Stomach (tissue), 9 donors: ENCODE data around the gene CNKSR1. TPM values are rescaled to one million over a fixed set of nuclear protein-coding genes. Genes with fewer than 3 reads are reported as not detected.

Experiments used
- DNase-seq, 2 donors: peaks; one replicate each; pipeline versions ENCODE4 v3.0.0 to v3.0.0-alpha.2; 2013 to 2019
- H3K27ac ChIP-seq, 5 donors: fragments of 200-600 bp in 4 of 5; sonication (generic) in 4 of 5; one replicate each; pipeline ENCODE4 v1.5.1; 2013 to 2019; ENCODE audit warnings: mild to moderate bottlenecking in 1 of 5, moderate library complexity in 1 of 5
- H3K27me3 ChIP-seq, 3 donors: fragments of 200-600 bp; sonication (generic); one replicate each; pipeline ENCODE4 v1.5.1; 2017 to 2019; ENCODE audit warnings: mixed run types in 1 of 3
- H3K36me3 ChIP-seq, 4 donors: fragments of 200-600 bp; sonication (generic); 1 replicate in 3 of 4; 2 replicates in 1 of 4; pipeline ENCODE4 v1.5.1; 2016 to 2019
- H3K4me1 ChIP-seq, 4 donors: fragments of 200-600 bp; sonication (generic); one replicate each; pipeline ENCODE4 v1.5.1; 2016 to 2019
- H3K4me3 ChIP-seq, 4 donors: fragments of 200-600 bp; sonication (generic) in 3 of 4; one replicate each; pipeline ENCODE4 v1.5.1; 2016 to 2019; ENCODE audit warnings: mild to moderate bottlenecking in 1 of 4
- H3K9me3 ChIP-seq, 4 donors: fragments of 200-600 bp; sonication (generic); one replicate each; pipeline ENCODE4 v1.5.1; 2016 to 2019
- EP300 ChIP-seq: sonication (generic); formaldehyde crosslinking; IDR thresholded peaks from one replicate; pipeline ENCODE4 v1.6.1; 2017; ENCODE audit warnings: antibody characterized with exemption
- POLR2A ChIP-seq, 4 donors: fragments of 450-650 bp; IDR thresholded peaks; one replicate each; pipeline ENCODE4 v1.6.1; 2016; ENCODE audit warnings: antibody characterized with exemption in 4 of 4, control low read depth in 2 of 4, mild to moderate bottlenecking in 1 of 4, moderate library complexity in 1 of 4
- POLR2AphosphoS5 ChIP-seq, 3 donors: sonication (generic); formaldehyde crosslinking; IDR thresholded peaks; one replicate each; pipeline ENCODE4 v1.6.1; 2016; ENCODE audit warnings: antibody characterized with exemption in 3 of 3
- WGBS, 5 donors: extraction: QIAGEN DNeasy Blood & Tissue Kit in 3 of 5; methylation state at CpG; one replicate each; pipeline versions ENCODE4 v1.1.5 to v1.1.7; 2013 to 2018; 5-methylcytosine and 5-hydroxymethylcytosine counted together
- intact Hi-C: fragments of 100-400 bp; cut with DNase I; formaldehyde crosslinking; loops from one replicate; pipeline ENCODE4 v1.15.1; 2023; ENCODE audit warnings: low total_unique reads
- polyA plus RNA-seq, 3 donors: library from polyadenylated mRNA; stranded (reverse); fragments of 200-250 nt; gene quantifications; one replicate each; pipeline ENCODE4 v1.2.3, GENCODE V29; 2013
- total RNA-seq, 5 donors: library from RNA; depleted of rRNA; stranded (reverse); fragments of >200 nt; gene quantifications; one replicate each; pipeline versions ENCODE4 v1.1.0 to v1.2.3, GENCODE V29; 2014 to 2016
- TF ChIP-seq, protein P1 (sequence below), 7 experiments: fragments of 450-650 bp in 4 of 7; fragments of 200-600 bp in 3 of 7; sonication (generic) in 3 of 7; IDR thresholded peaks; one replicate each; pipeline ENCODE4 v1.5.1; 2016 to 2019; ENCODE audit warnings: antibody characterized with exemption in 7 of 7, control low read depth in 2 of 7, mild to moderate bottlenecking in 1 of 7
- donor health status: healthy with polysubstance abuse.
- donor health status: Bipolar disorder and iron deficiency.
- donor health status: healthy.

CNKSR1 gene
- total and polyA plus RNA-seq, 8 donors = 10.4 to 70.3 (median 21.1) TPM

DNA sequence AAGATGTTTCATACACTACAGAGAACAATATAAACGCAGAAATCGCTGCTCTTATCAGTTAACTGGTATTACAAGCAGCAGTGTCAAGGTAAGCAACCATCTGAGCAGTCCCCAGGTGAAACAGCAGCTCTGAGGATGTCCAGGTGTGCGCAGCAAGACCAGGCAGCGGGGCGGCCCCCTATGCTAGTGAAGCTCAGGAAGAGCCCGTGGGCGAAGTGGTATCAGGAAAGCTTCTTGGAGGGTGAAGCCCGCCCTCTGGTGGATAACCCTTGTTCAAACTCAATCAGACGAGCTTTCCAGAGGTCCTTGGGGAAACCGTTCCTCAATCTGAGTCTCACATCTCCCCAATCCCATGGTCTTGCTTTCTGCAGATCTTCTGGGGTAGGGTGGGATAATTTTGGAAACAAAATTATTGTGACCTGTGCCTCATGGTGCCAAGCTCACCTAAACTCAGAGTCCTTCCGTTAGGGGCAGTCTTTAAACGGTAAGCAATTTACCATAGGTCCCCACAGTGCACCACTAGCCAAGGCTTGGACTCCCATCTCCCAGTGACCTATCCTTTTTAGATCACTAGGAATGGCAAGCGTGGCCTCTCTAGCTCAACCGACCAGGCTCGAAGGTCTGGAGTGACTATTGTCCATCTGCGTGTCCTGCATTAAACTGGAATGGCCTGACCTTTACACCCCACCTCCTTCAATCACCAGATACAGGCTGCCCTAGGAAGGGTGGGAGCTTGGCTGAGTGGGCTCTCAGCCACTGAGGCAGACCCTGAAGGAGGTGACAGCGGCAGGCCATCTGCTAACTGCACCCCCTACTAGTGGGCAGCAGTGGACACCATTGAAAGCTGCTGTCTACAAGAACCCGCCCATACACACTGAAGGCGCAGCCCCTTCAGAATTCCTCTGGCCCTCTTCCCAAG, 32.0 kb upstream of the CNKSR1 start:
- WGBS, 5 donors = 19 to 31% (median 27%) methylated on average over 14 to 19 of the region's 19 CpGs
- no peak overlapping the region for H3K4me3 ChIP-seq
- H3K27me3 ChIP-seq = peaks cover 0 to 17% (median 2%) of the 10 kb centered on the region in 3 donors
- no peak overlapping the region for H3K27ac ChIP-seq
- intact Hi-C loops = loop anchor here (5.0 to 10.0 kb wide), 2 partner anchors 43 to 110 kb away; no protein-coding TSS in a partner anchor
- DNase-seq = peak; percentile 86 to 93
- peaks cover 0 to 7% (median 3%) of the 10 kb centered on the region in 4 donors for H3K4me1 ChIP-seq
- TF ChIP-seq POLR2AphosphoS5 (IDR thresholded peaks at IDR 0.05) (no peak), POLR2A (IDR thresholded peaks at IDR 0.05) (no peak)
- TF ChIP-seq, protein P1, sequence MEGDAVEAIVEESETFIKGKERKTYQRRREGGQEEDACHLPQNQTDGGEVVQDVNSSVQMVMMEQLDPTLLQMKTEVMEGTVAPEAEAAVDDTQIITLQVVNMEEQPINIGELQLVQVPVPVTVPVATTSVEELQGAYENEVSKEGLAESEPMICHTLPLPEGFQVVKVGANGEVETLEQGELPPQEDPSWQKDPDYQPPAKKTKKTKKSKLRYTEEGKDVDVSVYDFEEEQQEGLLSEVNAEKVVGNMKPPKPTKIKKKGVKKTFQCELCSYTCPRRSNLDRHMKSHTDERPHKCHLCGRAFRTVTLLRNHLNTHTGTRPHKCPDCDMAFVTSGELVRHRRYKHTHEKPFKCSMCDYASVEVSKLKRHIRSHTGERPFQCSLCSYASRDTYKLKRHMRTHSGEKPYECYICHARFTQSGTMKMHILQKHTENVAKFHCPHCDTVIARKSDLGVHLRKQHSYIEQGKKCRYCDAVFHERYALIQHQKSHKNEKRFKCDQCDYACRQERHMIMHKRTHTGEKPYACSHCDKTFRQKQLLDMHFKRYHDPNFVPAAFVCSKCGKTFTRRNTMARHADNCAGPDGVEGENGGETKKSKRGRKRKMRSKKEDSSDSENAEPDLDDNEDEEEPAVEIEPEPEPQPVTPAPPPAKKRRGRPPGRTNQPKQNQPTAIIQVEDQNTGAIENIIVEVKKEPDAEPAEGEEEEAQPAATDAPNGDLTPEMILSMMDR (IDR thresholded peaks at IDR 0.05) = peak in 5 of 7 experiments; percentile 61 to 86 (median 76)
- no peaks in the 10 kb centered on the region for H3K36me3 ChIP-seq
- H3K9me3 ChIP-seq = no peaks in the 10 kb centered on the region

DNA sequence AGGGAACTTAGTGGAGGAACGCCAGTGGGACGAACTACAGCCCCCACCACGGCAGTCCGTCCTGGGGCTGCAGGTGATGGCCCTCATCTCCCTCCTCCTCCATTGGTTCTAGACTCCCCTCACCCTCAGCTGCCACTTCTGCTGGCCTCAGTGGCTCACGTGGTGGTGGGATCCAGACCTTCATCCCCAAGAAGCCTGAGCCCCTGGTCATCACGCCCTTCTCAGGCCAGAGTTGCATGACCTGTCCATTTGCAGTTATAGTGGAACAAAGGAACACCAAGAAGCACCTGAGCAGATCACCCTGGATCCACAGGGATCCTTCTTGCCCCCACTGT, 31.4 kb upstream of the CNKSR1 start:
- H3K4me3 ChIP-seq = no peak overlapping the region
- peaks cover 0 to 23% (median 2%) of the 10 kb centered on the region in 3 donors for H3K27me3 ChIP-seq
- intact Hi-C loops = loop anchor here (5.0 to 10.0 kb wide), 2 partner anchors 44 to 111 kb away; no protein-coding TSS in a partner anchor
- no peaks in the 10 kb centered on the region for H3K36me3 ChIP-seq
- no peak for DNase-seq
- TF ChIP-seq POLR2AphosphoS5 (IDR thresholded peaks at IDR 0.05) = no peak
- no peak for TF ChIP-seq POLR2A (IDR thresholded peaks at IDR 0.05)
- TF ChIP-seq, protein P1 (IDR thresholded peaks at IDR 0.05) = no peak
- no peak overlapping the region for H3K27ac ChIP-seq
- WGBS, 5 donors = 33 to 45% (median 36%) methylated on average over 6 of the region's 6 CpGs
- H3K9me3 ChIP-seq = no peaks in the 10 kb centered on the region
- H3K4me1 ChIP-seq = peaks cover 0 to 7% (median 3%) of the 10 kb centered on the region in 4 donors

DNA sequence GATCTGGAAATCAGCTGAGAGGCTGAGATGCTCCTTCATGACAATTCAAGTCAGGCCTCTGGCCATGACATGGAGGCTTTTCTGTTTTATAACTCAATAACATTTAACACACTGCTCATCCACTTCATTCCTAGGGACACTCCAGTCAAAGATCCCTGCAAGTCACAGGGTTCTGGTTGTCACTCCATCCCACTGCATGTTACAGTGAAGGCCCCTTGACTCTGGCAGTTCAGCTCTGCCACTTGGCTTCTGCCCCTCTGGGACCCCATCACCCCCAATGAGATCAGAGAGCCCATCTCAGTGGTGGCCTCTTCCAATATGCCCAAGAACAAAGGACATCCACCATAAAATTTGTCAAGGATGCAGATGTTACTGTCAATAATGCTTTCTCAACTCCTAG, 28.4 kb upstream of the CNKSR1 start:
- no peaks in the 10 kb centered on the region for H3K36me3 ChIP-seq
- DNase-seq = no peak
- H3K4me3 ChIP-seq = no peak overlapping the region
- peaks cover 0 to 25% (median 2%) of the 10 kb centered on the region in 3 donors for H3K27me3 ChIP-seq
- no peaks in the 10 kb centered on the region for H3K9me3 ChIP-seq
- peaks cover 0 to 7% (median 3%) of the 10 kb centered on the region in 4 donors for H3K4me1 ChIP-seq
- no peak overlapping the region for H3K27ac ChIP-seq
- intact Hi-C loops = loop anchor here (5.0 to 10.0 kb wide), 2 partner anchors 47 to 114 kb away; no protein-coding TSS in a partner anchor
- TF ChIP-seq, protein P1 (IDR thresholded peaks at IDR 0.05) = no peak
- TF ChIP-seq POLR2AphosphoS5 (IDR thresholded peaks at IDR 0.05) (no peak), EP300 (no peak), POLR2A (IDR thresholded peaks at IDR 0.05) (no peak)

DNA sequence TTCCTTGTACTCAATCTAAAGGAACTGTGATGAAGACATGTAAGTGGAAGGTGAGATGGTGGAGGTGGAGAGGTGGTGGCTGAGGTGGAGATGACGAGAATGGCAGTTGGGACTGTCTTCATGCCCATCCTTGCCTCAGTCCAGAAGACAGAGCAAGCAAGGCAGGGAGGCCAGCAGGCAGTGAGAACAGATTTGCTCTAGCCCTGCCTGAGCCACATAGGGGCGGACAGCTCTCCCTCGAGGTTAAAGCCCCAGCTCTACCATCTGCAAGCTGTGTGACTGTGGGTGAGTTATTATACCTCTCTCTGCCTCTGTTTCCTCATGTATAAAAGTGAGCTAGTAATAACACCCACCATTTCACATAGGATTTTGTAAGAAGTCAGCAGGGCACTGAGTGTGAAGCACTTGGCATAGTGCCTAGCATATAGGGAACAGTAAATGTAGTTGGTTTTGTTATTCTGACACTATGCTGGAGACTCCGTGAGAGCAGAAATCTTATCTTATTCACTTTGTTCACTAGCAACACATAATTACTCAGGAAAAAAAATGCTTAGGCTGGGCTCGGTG, 23.2 kb upstream of the CNKSR1 start:
- TF ChIP-seq, protein P1 (IDR thresholded peaks at IDR 0.05) = no peak
- TF ChIP-seq POLR2AphosphoS5 (IDR thresholded peaks at IDR 0.05) (no peak), POLR2A (IDR thresholded peaks at IDR 0.05) (no peak), EP300 (no peak)
- WGBS, 5 donors = 41 to 53% (median 48%) methylated on average over 5 of the region's 5 CpGs

More for the DNA sequence above, 23.2 kb upstream of the CNKSR1 start:
- no peaks in the 10 kb centered on the region for H3K9me3 ChIP-seq
- peaks cover 0 to 57% (median 21%) of the 10 kb centered on the region in 3 donors for H3K27me3 ChIP-seq
- H3K4me1 ChIP-seq = no peaks in the 10 kb centered on the region
- no peak for DNase-seq
- no peak overlapping the region for H3K4me3 ChIP-seq
- intact Hi-C loops = no loop called here
- H3K36me3 ChIP-seq = no peaks in the 10 kb centered on the region
- no peak overlapping the region for H3K27ac ChIP-seq
